C4-2B (cell line): ENCODE measurements around the gene LEF1.

Source experiments
- H3K27ac ChIP-seq: fragments of 450-650 bp; 2 replicates; pipeline ENCODE4 v1.5.1; 2017
- CTCF ChIP-seq: fragments of 450-650 bp; conservative IDR thresholded peaks from 2 replicates; pipeline ENCODE4 v1.5.1; 2017; ENCODE audit warnings: mild to moderate bottlenecking
- ZFX ChIP-seq: fragments of 450-650 bp; IDR thresholded peaks from 2 replicates; pipeline ENCODE4 v1.6.1; 2017

LEF1 gene

GRCh38 chr4:108110450-108110849 is 58.3 kb downstream of the LEF1 start:
- TF ChIP-seq ZFX (no peak), CTCF (no peak)
- H3K27ac ChIP-seq, result no peak overlapping the region

GRCh38 chr4:108109997-108110416 is 58.7 kb downstream of the LEF1 start:
- H3K27ac ChIP-seq, result no peak overlapping the region

GRCh38 chr4:108109111-108109510 is 59.6 kb downstream of the LEF1 start:
- no peak overlapping the region for H3K27ac ChIP-seq
- TF ChIP-seq CTCF, result no peak

More at GRCh38 chr4:108109997-108110416, 58.7 kb downstream of the LEF1 start:
- TF ChIP-seq ZFX (no peak), CTCF (no peak)

GRCh38 chr4:108107729-108108382 is 60.9 kb downstream of the LEF1 start:
- no peak for TF ChIP-seq CTCF
- no peak overlapping the region for H3K27ac ChIP-seq

GRCh38 chr4:108107101-108107500 is 61.6 kb downstream of the LEF1 start:
- no peak overlapping the region for H3K27ac ChIP-seq
- no peak for TF ChIP-seq CTCF
- TF ChIP-seq ZFX, result no peak

GRCh38 chr4:108106186-108106585 is 62.5 kb downstream of the LEF1 start:
- no peak for TF ChIP-seq ZFX
- TF ChIP-seq CTCF, result no peak
- H3K27ac ChIP-seq, result no peak overlapping the region

- H3K27ac ChIP-seq, result no peak overlapping the region
- no peak for TF ChIP-seq ZFX
- no peak for TF ChIP-seq CTCF
Measured at GRCh38 chr4:108103099-108103862, 65.5 kb downstream of the LEF1 start.
